NCI-H345 (cell line): ENCODE results near the gene ATRNL1.
"Not testable (repeated sequence)": the region's sequence is repeated elsewhere in the genome, so short reads cannot be mapped to it uniquely, and the experiment has no call there.

Source experiments
- DNase-seq: peaks from one replicate; lab custom pipeline; 2025; lab: John Stamatoyannopoulos, UW

The ATRNL1 gene

DNA sequence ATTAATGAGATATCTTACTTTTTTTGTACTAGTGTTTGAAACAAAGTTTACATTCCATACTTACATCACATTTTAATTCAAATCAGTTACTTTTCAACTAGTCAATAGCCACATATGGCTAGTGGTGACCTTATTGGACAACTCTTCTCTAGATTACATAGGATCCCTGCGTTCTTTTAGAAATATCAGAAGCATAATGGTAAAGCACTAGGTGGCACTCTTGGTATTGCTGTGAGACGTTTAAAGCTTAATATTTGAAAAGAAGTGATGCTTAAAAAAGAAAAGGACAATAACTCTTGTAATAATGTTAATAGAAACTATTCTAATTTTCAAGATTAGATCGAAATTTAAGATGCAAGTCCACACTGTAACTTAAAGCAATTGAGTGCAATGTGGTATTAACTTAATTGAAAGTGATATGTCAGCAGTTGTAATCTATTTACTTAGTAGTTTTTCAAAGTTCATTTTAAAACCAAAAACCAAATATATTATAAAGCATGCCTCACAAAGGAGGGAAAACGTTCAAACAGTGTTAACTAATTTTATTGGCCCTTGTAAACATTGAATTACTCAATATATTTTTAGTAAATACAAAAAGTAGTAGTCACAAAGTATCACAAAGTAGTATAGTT, 339.1 kb downstream of the ATRNL1 start:
- no peak for DNase-seq

GRCh38 chr10:115436999-115437398, 343.8 kb downstream of the ATRNL1 start:
- no peak for DNase-seq

DNA sequence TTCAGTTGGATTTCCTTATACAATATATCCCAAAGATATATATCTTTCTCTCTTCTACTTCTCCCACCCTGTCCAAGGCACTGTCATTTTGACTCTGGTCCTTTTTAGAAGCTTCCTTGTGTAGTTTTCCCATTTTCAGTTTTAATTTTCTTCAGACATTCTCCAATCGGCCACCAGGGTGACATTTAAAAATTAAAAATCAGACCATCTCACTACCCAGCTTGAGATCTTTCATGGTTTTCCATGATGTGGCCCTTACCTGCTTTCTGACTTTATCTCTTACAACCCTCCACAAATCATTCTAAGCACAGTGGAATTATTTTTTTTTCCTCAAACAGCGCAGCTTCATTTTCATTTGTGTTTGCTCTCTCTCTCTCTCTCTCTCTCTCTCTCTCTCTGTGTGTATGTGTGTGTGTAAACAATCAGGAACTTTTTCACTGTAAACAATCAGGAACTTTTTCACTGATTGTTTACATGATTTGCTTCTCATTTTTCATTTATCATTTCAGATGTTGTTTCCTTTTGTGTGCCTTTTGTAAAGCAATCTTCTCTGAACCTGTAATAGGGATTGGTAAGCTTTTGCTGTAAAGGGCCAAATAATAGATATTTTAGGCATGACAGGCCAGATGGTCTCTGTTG, 348.9 kb downstream of the ATRNL1 start:
- no peak for DNase-seq

GRCh38 chr10:115456812-115457211, 363.6 kb downstream of the ATRNL1 start:
- DNase-seq = no peak

DNA sequence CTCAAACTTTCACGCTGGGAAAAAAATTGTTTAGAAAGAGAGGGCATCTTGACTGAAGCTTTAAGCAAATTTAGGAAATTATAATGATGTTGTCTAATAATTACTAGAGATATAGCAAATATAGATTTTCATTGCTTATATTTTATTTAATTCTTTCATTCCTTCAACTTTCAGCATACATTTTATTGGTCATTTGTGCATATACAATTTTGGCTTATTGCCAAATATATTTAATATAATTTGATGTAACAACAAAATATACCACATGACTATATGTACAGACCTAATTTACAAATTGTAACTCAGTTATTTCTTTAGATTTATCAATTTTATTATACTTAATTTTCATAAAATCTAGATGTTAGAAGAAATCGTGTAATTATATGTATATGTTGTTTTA, 390.1 kb downstream of the ATRNL1 start:
- DNase-seq = no peak

DNA sequence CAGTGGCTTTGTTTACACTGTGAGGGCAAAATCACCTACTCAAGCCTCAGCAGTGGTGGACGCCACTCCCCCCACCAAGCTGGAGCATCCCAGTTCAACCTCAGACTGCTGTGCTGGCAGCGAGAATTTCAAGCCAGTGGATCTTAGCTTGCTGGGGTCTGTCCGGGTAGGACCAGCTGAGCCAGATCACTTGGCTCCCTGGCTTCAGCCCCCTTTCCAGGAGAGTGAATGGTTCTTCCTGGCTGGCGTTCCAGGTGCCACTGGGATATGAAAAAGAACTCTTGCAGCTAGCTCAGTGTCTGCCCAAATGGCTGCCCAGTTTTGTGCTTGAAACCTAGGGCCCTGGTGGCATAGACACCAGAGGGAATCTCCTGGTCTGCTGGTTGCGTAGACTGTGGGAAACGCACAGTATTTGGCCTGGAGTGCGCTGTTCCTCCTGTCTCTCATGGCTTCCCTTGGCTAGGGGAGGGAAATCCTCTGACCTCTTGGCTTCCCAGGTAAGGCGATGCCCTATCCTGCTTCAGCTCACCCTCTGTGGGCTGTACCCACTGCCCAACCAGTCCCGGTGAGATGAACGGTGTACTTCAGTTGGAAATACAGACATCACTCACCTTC, 398.5 kb downstream of the ATRNL1 start:
- no peak for DNase-seq

DNA sequence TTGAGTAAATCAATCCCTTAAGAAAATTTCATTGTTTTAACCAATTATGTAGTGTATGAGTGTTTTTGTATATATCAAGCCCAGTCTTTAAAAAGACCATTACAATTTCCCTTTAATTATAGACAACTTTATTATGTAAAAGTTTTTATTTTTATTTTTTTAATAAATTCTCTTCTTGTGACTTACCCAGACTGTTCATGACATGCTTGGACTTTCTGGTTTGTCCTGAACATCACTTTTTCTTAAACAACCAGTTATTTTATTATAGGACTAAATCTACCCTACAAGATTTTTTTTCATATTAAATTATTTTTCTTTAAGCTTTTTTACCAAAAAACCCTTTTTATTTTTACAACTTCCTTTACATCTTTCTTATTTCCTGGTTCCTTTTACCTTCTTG, 410.4 kb downstream of the ATRNL1 start:
- no peak for DNase-seq

GRCh38 chr10:115514895-115515294, 421.7 kb downstream of the ATRNL1 start:
- DNase-seq = no peak

DNA sequence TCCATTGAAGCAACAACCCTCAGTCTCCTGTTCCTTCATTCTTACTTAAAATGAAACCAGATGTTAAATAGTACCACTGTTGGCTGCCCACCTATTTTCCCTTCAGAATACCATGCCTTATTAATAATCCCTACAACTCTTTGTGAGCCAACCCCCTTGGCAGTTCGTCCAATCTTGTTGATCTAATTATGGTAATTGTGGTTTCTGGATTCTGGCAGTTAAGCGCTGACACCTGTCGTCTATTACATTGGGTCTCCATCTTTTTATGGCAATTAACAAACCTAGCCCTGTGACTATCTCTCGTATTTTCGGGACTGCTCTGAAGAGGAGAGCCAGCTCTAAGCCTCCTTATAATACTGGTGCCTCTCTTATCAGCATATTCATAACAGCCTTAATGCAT, 432.0 kb downstream of the ATRNL1 start:
- no peak for DNase-seq

DNA sequence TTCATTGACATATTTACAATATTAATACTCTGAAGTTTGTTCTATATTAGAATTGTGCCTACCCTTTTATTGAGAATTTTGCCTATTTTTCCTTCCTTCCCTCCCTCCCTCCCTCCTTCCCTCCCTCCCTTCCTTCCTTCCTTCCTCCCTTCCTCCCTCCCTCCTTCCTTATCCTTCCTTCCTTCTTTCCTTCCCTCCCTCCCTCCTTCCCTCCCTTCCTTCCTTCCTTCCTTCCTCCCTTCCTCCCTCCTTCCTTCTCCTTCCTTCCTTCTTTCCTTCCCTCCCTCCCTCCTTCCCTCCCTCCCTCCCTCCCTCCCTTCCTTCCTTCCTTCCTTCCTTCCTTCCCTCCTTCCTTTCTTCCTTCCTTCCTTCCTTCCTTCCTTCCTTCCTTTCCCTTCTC, 434.5 kb downstream of the ATRNL1 start:
- not testable (repeated sequence) for DNase-seq

DNA sequence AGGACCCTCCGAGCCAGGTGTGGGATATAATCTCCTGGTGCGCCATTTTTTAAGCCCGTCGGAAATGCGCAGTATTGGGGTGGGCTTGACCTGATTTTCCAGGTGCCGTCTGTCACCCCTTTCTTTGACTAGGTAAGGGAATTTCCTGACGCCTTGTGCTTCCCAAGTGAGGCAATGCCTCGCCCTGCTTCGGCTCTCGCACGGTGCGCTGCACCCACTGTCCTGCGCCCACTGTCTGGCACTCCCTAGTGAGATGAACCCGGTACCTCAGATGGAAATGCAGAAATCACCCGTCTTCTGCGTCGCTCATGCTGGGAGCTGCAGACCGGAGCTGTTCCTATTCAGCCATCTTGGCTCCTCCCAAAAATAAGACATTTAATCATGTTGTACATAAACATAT, 443.2 kb downstream of the ATRNL1 start:
- not testable (repeated sequence) for DNase-seq

DNA sequence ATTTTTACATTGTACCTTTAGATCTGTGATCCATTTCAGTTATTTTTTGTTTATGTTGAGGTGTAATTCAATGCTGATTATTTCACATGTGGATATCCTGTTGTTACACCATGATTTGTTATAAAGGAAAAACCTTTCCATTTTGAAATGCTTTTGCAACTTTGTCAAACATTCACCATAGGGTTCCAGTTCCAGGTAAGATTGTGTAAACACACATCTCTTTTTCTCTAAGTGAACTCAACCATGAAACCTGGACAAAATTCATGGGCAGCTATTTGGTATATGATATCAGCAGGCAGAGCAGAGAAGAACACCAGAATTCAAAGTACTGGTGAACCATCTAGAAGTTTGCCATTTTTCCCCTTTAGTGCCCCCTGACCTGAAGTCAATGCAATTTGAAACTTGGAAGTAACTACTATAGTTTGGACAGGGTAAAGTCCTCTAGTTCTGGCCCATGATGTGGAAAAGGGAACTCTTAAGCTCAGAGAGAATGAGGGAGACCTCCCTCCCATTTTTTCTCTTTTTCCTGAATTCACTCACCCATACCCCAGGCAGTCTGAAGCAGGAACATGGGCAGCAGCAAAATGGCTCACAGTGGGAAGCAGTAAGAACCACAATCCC, 446.1 kb downstream of the ATRNL1 start:
- DNase-seq = peak; percentile 74

DNA sequence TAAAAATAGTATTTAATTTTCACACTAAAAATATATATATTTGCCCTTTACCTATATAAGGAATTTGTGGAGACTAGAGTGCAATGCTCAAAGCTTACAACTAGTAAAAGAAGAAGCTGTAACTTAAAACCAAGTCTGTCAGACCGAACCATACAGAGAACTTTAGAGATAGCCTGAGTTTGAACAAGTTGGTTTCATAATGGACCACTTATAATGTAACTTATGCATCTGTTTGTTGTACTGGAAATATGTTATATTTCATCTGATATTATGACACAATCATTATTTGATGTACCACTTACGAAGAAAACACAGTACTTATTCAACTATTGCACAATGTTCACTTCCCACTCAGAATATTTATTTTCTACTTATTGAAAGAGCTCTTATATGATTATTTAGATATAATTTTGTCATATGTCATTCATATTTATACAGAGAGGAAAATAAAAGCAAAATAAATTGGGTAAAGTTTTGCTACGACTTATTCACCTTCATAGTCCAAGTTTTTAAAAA, 462.8 kb downstream of the ATRNL1 start:
- DNase-seq = no peak

DNA sequence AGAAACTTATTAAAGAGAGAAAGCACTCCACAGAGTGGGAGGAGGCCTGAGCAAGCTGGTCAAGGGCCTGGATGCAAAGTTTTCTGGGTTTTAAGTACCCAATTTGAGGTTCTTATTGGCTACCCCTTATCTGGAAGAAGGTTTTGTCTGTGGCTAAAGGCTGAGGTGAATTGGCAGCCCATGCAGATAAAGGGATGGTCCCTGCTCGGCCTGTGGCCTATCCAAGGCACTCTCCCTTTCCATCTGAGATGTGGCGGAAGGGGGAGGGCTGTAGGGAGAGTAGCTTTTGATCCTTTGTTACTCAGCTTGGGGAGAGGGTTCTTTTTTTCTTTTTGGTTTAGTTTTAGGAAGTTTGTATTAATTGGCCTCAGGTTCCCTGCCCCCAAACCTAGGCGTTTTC, 465.1 kb downstream of the ATRNL1 start:
- DNase-seq = no peak

DNA sequence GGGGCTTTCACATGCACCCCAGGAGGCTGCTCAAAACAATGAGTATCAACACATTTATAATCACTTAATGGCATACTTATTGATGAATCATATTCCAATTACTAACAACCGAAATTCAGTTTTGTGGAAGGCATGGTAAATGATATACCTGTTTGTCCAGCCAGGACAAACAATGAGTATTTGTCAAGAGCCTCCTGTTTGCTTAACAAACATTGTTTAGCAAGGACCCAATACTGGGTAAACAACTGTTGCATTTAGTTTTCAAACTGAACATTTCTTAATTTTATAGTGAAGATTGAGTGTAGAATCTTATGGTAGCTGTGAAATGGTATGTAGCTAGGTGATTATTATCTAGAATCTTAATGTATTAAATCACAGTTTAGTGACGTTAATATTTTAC, 473.7 kb downstream of the ATRNL1 start:
- peak; percentile 21 for DNase-seq

- no peak for DNase-seq
Measured at GRCh38 chr10:115572740-115573455, 479.7 kb downstream of the ATRNL1 start.

GRCh38 chr10:115580239-115580638, 487.1 kb downstream of the ATRNL1 start:
- no peak for DNase-seq

DNA sequence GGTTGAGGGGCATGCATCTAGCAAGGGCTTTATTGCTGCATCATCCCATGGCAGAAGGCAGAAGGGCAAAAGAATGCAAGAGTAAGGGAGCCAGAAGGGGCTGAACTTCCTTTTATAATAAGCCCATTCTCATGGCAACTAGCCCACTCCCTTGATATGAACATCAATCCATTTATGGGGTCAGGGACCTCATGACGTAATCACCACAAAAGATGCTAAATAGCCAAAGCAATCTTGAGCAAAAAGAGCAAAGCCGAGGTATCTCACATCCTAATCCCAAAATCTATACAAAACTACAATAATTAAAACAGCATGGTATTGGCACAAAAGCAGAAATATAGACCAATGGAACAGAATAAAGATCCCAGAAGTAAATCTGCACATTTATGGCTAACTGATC, 499.9 kb downstream of the ATRNL1 start:
- DNase-seq = no peak

GRCh38 chr10:115604627-115605026, 511.5 kb downstream of the ATRNL1 start:
- DNase-seq = no peak

- DNase-seq = no peak
Measured at GRCh38 chr10:115606086-115606485, 512.9 kb downstream of the ATRNL1 start.

DNA sequence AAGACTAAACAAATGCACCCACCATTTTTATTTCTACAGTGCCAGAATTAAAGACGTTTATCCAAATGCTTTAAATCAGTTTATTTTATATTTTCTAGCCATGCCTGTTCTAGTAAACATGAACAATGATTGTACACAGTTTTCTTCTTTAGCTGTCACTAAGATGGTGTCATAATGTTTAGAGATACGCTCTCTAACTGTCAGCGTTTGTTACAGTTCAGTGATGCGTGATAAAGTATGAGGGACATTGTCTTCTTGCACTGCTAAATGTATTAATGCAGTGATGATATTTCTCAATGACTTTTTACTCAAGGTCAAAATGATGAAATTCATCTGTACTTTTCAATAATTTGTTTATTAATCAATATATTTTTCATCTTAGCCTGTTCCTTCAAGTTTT, 513.6 kb downstream of the ATRNL1 start:
- peak; percentile 3 for DNase-seq

DNA sequence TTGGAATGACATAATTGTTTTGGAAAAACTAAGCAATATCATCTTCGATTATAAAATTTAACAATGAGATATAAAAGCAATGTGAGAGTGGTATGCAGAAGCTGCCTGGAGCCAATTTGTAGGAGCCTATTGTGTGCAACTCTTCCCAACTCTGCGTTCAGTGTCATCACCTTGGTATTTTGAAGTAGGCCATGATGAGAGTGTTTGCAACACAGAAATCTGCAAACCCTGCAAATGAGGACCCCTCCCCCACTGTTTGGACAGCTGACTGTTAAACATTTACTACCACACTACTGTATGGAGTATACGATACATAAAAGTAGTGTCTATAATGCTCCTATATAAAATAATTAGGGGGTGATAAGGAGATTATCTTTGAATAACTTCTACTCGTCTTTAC, 531.3 kb downstream of the ATRNL1 start:
- DNase-seq = peak; percentile 4
